ENCODE results near the gene COMT. TPM values are rescaled to one million over a fixed set of nuclear protein-coding genes. Genes with fewer than 3 reads are reported as not detected.

The COMT gene
- total and polyA plus RNA-seq, 9 of the 15 experiments (the other 6 are each of a cell fraction or from before 2014, with no cell fraction given): 12.5 to 351 (median 155) TPM

- TF ChIP-seq ZNF551 (CRISPR knock-in tag; IDR thresholded peaks at IDR 0.05): no peak
- no peak for TF ChIP-seq ZNF511 (CRISPR knock-in tag; IDR thresholded peaks at IDR 0.05)
- peak; percentile 98 for TF ChIP-seq CC2D1A (IDR thresholded peaks at IDR 0.05)
- no peak for TF ChIP-seq XRCC3 (IDR thresholded peaks at IDR 0.05)
- TF ChIP-seq ATF4 (CRISPR knock-in tag; IDR thresholded peaks at IDR 0.05): peak; percentile 72; the same call in 1 of the 2 replicates
- peak; percentile 41 for TF ChIP-seq DNMT1 (IDR thresholded peaks at IDR 0.05)
- peak; percentile 38; the same call in 1 of the 2 replicates for TF ChIP-seq SMARCA5 (IDR thresholded peaks at IDR 0.05)
- TF ChIP-seq ELF1 (tag; IDR thresholded peaks at IDR 0.05): no peak
- TF ChIP-seq MBD2 (IDR thresholded peaks at IDR 0.05; ENCODE audit: borderline replicate concordance, low read depth): no peak
- TF ChIP-seq SRSF7 (optimal IDR thresholded peaks at IDR 0.05; ENCODE audit: low read depth, low read length): no peak
- TF ChIP-seq STAT5A (IDR thresholded peaks at IDR 0.05; ENCODE audit: borderline replicate concordance, low read length): no peak; the same call in 1 of the 2 replicates
- no peak for TF ChIP-seq FOXK1 (CRISPR knock-in tag; IDR thresholded peaks at IDR 0.05; ENCODE audit: borderline replicate concordance)
- no peak for TF ChIP-seq ZNF121 (CRISPR knock-in tag; conservative IDR thresholded peaks at IDR 0.05)
- no peak for TF ChIP-seq ZNF586 (CRISPR knock-in tag; conservative IDR thresholded peaks at IDR 0.05)
- 0 out of 2 replicates have a peak, but pooled peaks have one; percentile 18 for TF ChIP-seq GATAD2A (IDR thresholded peaks at IDR 0.05)
- TF ChIP-seq PHF20 (IDR thresholded peaks at IDR 0.05; ENCODE audit: partially characterized antibody): peak; percentile 11
- peak; percentile 5; the same call in 1 of the 2 replicates for TF ChIP-seq KLF10 (CRISPR knock-in tag; IDR thresholded peaks at IDR 0.05)
- no peak for TF ChIP-seq MEIS2 (IDR thresholded peaks at IDR 0.05; ENCODE audit: partially characterized antibody)
- TF ChIP-seq ZSCAN32 (CRISPR knock-in tag; IDR thresholded peaks at IDR 0.05): no peak; the same call in 1 of the 2 replicates
- TF ChIP-seq TFAP4 (CRISPR knock-in tag; IDR thresholded peaks at IDR 0.05; ENCODE audit: borderline replicate concordance): no peak
- TF ChIP-seq GTF3C2 (IDR thresholded peaks at IDR 0.05; ENCODE audit: borderline replicate concordance, extremely low read depth, insufficient read length): no peak
- no peak for TF ChIP-seq TRIM28 (IDR thresholded peaks at IDR 0.05)
- TF ChIP-seq PCBP2 (IDR thresholded peaks at IDR 0.05; ENCODE audit: low read depth, low read length, poor library complexity, severe bottlenecking): no peak
Observed at GRCh38 chr22:19970479-19971275, 29.1 kb downstream of the COMT start (continued).
